H1 (cell line): ENCODE results near the gene CHN2. TPM values are rescaled to one million over a fixed set of nuclear protein-coding genes. Genes with fewer than 3 reads are reported as not detected.

Experiments
- CTCF ChIA-PET: fragments of 300-600 bp; sonication (Branson Sonifier 250); formaldehyde crosslinking; loops from one replicate; lab custom pipeline; 2021; ENCODE audit not compliant: partially characterized antibody; lab: Charles Lee
- POLR2A ChIA-PET: fragments of 300-600 bp; sonication (Branson Sonifier 250); formaldehyde crosslinking; loops from one replicate; lab custom pipeline; 2021; ENCODE audit warnings: inconsistent platforms; ENCODE audit not compliant: partially characterized antibody; lab: Charles Lee
- DNase-seq, 2 experiments: peaks; one replicate each; pipeline versions ENCODE4 v3.0.0 to v3.0.0-alpha.2; 2010 to 2022; ENCODE audit warnings: low spot score in 2 of 2, low read depth in 1 of 2, mixed read lengths in 1 of 2
- FAIRE-seq: peaks from 2 replicates; lab custom pipeline; 2011; peaks lifted over from hg19 to GRCh38; lab: Jason Lieb, UNC
- H2AFZ ChIP-seq: 2 replicates; pipeline ENCODE4 v1.8.1; 2012; ENCODE audit warnings: low read length, inconsistent platforms
- H2AK5ac ChIP-seq: 2 replicates; pipeline ENCODE4 v1.6.1; 2013; ENCODE audit warnings: low read depth, low read length
- H2BK120ac ChIP-seq: replicated peaks from 2 replicates; pipeline ENCODE3; 2013; ENCODE audit warnings: low read depth, low read length, inconsistent platforms
- H2BK12ac ChIP-seq: 2 replicates; pipeline ENCODE4 v1.6.1; 2013; ENCODE audit warnings: low read depth, low read length
- H2BK15ac ChIP-seq: 2 replicates; pipeline ENCODE4 v1.6.1; 2013; ENCODE audit warnings: low read length
- H2BK20ac ChIP-seq: 2 replicates; pipeline ENCODE4 v1.6.1; 2013; ENCODE audit warnings: low read length
- H2BK5ac ChIP-seq: 2 replicates; pipeline ENCODE4 v1.6.1; 2013; ENCODE audit warnings: low read depth, low read length
- H3K14ac ChIP-seq: 2 replicates; pipeline ENCODE4 v1.6.1; 2013; ENCODE audit warnings: inconsistent platforms; ENCODE audit not compliant: insufficient read length
- H3K18ac ChIP-seq: 2 replicates; pipeline ENCODE4 v1.6.1; 2013; ENCODE audit warnings: low read length; ENCODE audit errors: extremely low read depth
- H3K23ac ChIP-seq: 2 replicates; pipeline ENCODE4 v1.6.1; 2013; ENCODE audit warnings: inconsistent platforms; ENCODE audit not compliant: insufficient read length
- H3K23me2 ChIP-seq: 2 replicates; pipeline ENCODE4 v1.6.1; 2013; ENCODE audit warnings: low read depth, low read length
- H3K27ac ChIP-seq: 2 replicates; pipeline ENCODE4 v1.6.1; 2011; ENCODE audit warnings: low read depth, low read length, inconsistent platforms
- H3K27me3 ChIP-seq, 4 experiments: replicated peaks in 1 of 4; 1 replicate in 1 of 4; 2 replicates in 3 of 4; pipeline versions ENCODE4 v1.6.1 to v1.8.1; 2011 to 2013; ENCODE audit warnings: low read length in 3 of 4, mild to moderate bottlenecking in 3 of 4, inconsistent platforms in 2 of 4, mixed read lengths in 2 of 4, moderate library complexity in 1 of 4; ENCODE audit not compliant: control insufficient read depth in 3 of 4, insufficient read depth in 3 of 4; ENCODE audit errors: extremely low read depth in 1 of 4
- H3K36me3 ChIP-seq, 4 experiments: 2 replicates each; pipeline versions ENCODE4 v1.6.1 to v1.8.1; 2011 to 2013; ENCODE audit warnings: mild to moderate bottlenecking in 4 of 4, low read length in 3 of 4, moderate library complexity in 2 of 4, control low read depth in 1 of 4, inconsistent platforms in 1 of 4; ENCODE audit not compliant: insufficient read depth in 4 of 4, control insufficient read depth in 2 of 4
- H3K4ac ChIP-seq: replicated peaks from 2 replicates; pipeline ENCODE3; 2013; ENCODE audit warnings: low read length, low read depth, mixed read lengths, inconsistent platforms; ENCODE audit not compliant: insufficient read length
- H3K4me1 ChIP-seq, 4 experiments: replicated peaks in 1 of 4; 1 replicate in 1 of 4; 2 replicates in 3 of 4; pipeline versions ENCODE4 v1.6.1 to v1.8.1; 2011 to 2013; ENCODE audit warnings: low read length in 3 of 4, inconsistent platforms in 2 of 4, mixed read lengths in 1 of 4; ENCODE audit not compliant: insufficient read depth in 4 of 4, control insufficient read depth in 3 of 4
- H3K4me2 ChIP-seq, 2 experiments: 2 replicates each; pipeline versions ENCODE4 v1.6.1 to v1.8.1; 2011 to 2013; ENCODE audit warnings: low read depth in 2 of 2, low read length in 2 of 2, control low read depth in 1 of 2, inconsistent platforms in 1 of 2, mild to moderate bottlenecking in 1 of 2; ENCODE audit not compliant: insufficient read depth in 1 of 2
- H3K4me3 ChIP-seq, 4 experiments: fragments of 200-600, 300-600 bp in 1 of 4; sonication (generic), shearing (Covaris generic), sonication (Bioruptor Twin) in 1 of 4; 2 replicates each; pipeline versions ENCODE4 v1.5.1 to v1.8.1; 2011 to 2016; ENCODE audit warnings: low read length in 4 of 4, low read depth in 3 of 4, control low read depth in 2 of 4, inconsistent platforms in 2 of 4, mild to moderate bottlenecking in 2 of 4, mixed read lengths in 1 of 4, moderate library complexity in 1 of 4; ENCODE audit not compliant: insufficient read depth in 2 of 4; ENCODE audit errors: extremely low read depth in 1 of 4
- H3K56ac ChIP-seq: replicated peaks from 2 replicates; pipeline ENCODE3; 2013; ENCODE audit warnings: low read depth, mild to moderate bottlenecking, mixed read lengths, low read length, inconsistent platforms; ENCODE audit not compliant: insufficient read length
- H3K79me1 ChIP-seq: 2 replicates; pipeline ENCODE4 v1.6.1; 2013; ENCODE audit warnings: low read depth, low read length, control low read depth
- H3K79me2 ChIP-seq, 2 experiments: 2 replicates each; pipeline versions ENCODE4 v1.6.1 to v1.8.1; 2012 to 2013; ENCODE audit warnings: low read length in 2 of 2, mild to moderate bottlenecking in 2 of 2, inconsistent platforms in 1 of 2; ENCODE audit not compliant: insufficient read depth in 2 of 2, control insufficient read depth in 1 of 2
- H3K9ac ChIP-seq, 4 experiments: replicated peaks in 1 of 4; 1 replicate in 1 of 4; 2 replicates in 3 of 4; pipeline versions ENCODE4 v1.6.1 to v1.8.1; 2011 to 2013; ENCODE audit warnings: low read depth in 3 of 4, low read length in 3 of 4, control low read depth in 2 of 4, mild to moderate bottlenecking in 2 of 4, moderate library complexity in 2 of 4, inconsistent platforms in 1 of 4; ENCODE audit errors: extremely low read depth in 1 of 4
- H3K9me3 ChIP-seq, 2 experiments: 2 replicates each; pipeline versions ENCODE4 v1.6.1 to v1.8.1; 2012 to 2013; ENCODE audit warnings: mild to moderate bottlenecking in 2 of 2, moderate library complexity in 2 of 2, control low read depth in 1 of 2, inconsistent platforms in 1 of 2, low read depth in 1 of 2, low read length in 1 of 2, mixed read lengths in 1 of 2; ENCODE audit not compliant: insufficient read depth in 2 of 2
- H4K20me1 ChIP-seq, 2 experiments: replicated peaks in 1 of 2; 2 replicates each; pipeline versions ENCODE3 to v1.8.1; 2011 to 2013; ENCODE audit warnings: inconsistent platforms in 2 of 2, low read length in 2 of 2, mild to moderate bottlenecking in 1 of 2; ENCODE audit not compliant: insufficient read depth in 2 of 2, control insufficient read depth in 1 of 2
- H4K5ac ChIP-seq: 2 replicates; pipeline ENCODE4 v1.6.1; 2013; ENCODE audit warnings: low read length, low read depth, mixed read lengths, inconsistent platforms; ENCODE audit not compliant: insufficient read length
- H4K8ac ChIP-seq: 2 replicates; pipeline ENCODE4 v1.8.0; 2013; ENCODE audit warnings: mild to moderate bottlenecking, moderate library complexity, low read length, inconsistent platforms; ENCODE audit not compliant: insufficient read depth; ENCODE audit errors: extremely low read depth
- H4K91ac ChIP-seq: replicated peaks from 2 replicates; pipeline ENCODE3; 2013; ENCODE audit warnings: low read length, mixed read lengths, inconsistent platforms; ENCODE audit not compliant: insufficient read length
- PHF8 ChIP-seq: fragments of 200-600 bp; sonication (generic); conservative IDR thresholded peaks from 2 replicates; pipeline ENCODE4 v1.7.1; 2012; ENCODE audit warnings: low read depth, mild to moderate bottlenecking, inconsistent platforms, low read length, moderate library complexity
- POU5F1 ChIP-seq: IDR thresholded peaks from 2 replicates; pipeline ENCODE4 v1.6.1; 2011; ENCODE audit warnings: low read depth, mild to moderate bottlenecking, low read length, moderate library complexity
- RBBP5 ChIP-seq: IDR thresholded peaks from 2 replicates; pipeline ENCODE4 v1.7.1; 2012; ENCODE audit warnings: low read depth, mild to moderate bottlenecking, inconsistent platforms, low read length, moderate library complexity, borderline replicate concordance
- SIX5 ChIP-seq: IDR thresholded peaks from 2 replicates; pipeline ENCODE4 v1.6.1; 2011; ENCODE audit warnings: mild to moderate bottlenecking, low read depth, low read length
- SP1 ChIP-seq: IDR thresholded peaks from 2 replicates; pipeline ENCODE4 v1.6.1; 2011; ENCODE audit warnings: low read depth, low read length
- TBP ChIP-seq: IDR thresholded peaks from 2 replicates; pipeline ENCODE4 v1.6.1; 2011; ENCODE audit warnings: low read depth, low read length, improper control_type of control experiment
- USF2 ChIP-seq: IDR thresholded peaks from 2 replicates; pipeline ENCODE4 v1.6.1; 2011; ENCODE audit warnings: low read length, improper control_type of control experiment
- YY1 ChIP-seq: IDR thresholded peaks from 2 replicates; pipeline ENCODE4 v1.6.1; 2011; ENCODE audit warnings: low read depth, mild to moderate bottlenecking, low read length
- WGBS, 2 experiments: shearing (Covaris generic) in 1 of 2; methylation state at CpG; one replicate each; pipeline versions ENCODE4 v1.1.6 to v1.1.7; 2013 to 2015; ENCODE audit warnings: low lambda C conversion rate in 2 of 2, mixed read lengths in 2 of 2, inconsistent platforms in 1 of 2, low coverage in 1 of 2, missing lambda C conversion rate in 1 of 2; ENCODE audit not compliant: insufficient replicate concordance in 2 of 2, insufficient coverage in 1 of 2, insufficient read length in 1 of 2; ENCODE audit errors: extremely low coverage in 1 of 2, missing lambda C conversion rate in 1 of 2; 5-methylcytosine and 5-hydroxymethylcytosine counted together
- polyA plus RNA-seq, 7 experiments: library from polyadenylated mRNA; depleted of rRNA in 3 of 7; stranded (reverse) in 5 of 7; unstranded in 2 of 7; fragments of >200 nt in 5 of 7; fragments of 200-250 nt in 2 of 7; gene quantifications; 1 replicate in 5 of 7; 2 replicates in 1 of 7; 4 replicates in 1 of 7; pipeline versions ENCODE4 v1.2.1 to v1.2.3, GENCODE V29; 2011 to 2013; ENCODE audit warnings: missing spikeins in 2 of 7, mixed read lengths in 2 of 7
- total RNA-seq: library from RNA; stranded (reverse); fragmentation: NEBNext Ultra II Directional; extraction: Animal tissue kit (Norgen Biotek cat#: 25700); gene quantifications from 2 replicates; pipeline ENCODE4 v1.2.1, GENCODE V29; 2021

Gene CHN2
- total and polyA plus RNA-seq, 2 of the 8 experiments (the other 6 are each of a cell fraction or from before 2014, with no cell fraction given) = 2.9 to 4.8 TPM

DNA sequence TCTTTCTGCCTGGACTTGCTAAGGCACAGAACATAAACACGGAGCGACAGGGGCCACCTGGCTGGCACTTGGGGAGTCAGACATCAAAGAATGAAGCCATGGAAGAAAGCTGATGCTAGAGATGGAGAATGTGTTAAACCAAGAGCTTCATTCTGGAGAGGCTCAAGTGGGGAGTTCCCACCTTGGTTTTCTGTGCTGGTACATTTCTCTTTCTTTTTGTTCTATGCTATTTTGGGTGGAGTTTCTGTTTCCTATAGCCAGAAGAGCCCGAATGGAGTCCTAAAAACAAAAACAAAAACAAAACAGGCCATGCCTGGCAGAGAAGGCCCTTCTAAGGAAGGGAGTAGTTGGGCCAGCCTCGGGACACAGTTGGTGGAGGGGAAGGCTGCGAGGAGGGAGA lies 220.6 kb downstream of the CHN2 start:
- H3K79me2 ChIP-seq = no peaks in the 10 kb centered on the region
- no peak overlapping the region for H3K56ac ChIP-seq
- no peak for TF ChIP-seq YY1
- TF ChIP-seq POU5F1 = no peak
- no peak for TF ChIP-seq RBBP5
- TF ChIP-seq PHF8 = no peak
- no peak for TF ChIP-seq USF2
- no peak for TF ChIP-seq SIX5
- TF ChIP-seq SP1 = no peak
- no peak for TF ChIP-seq TBP
- H2BK20ac ChIP-seq = no peak overlapping the region
- POLR2A ChIA-PET = interaction anchor here (1.3 kb wide), 1 partner anchor 66 kb away, joined by 4 read pairs; no protein-coding TSS in a partner anchor
- H3K79me1 ChIP-seq = no peaks in the 10 kb centered on the region
- H3K4me1 ChIP-seq = no peaks in the 10 kb centered on the region
- no peak overlapping the region for H3K23ac ChIP-seq
- H4K20me1 ChIP-seq = no peaks in the 10 kb centered on the region
- no peak overlapping the region for H2BK5ac ChIP-seq
- WGBS, 2 experiments = 89% methylated on average over 5 of the region's 5 CpGs; no CpG with 5 or more reads in 1 of the 2 experiments
- H3K27ac ChIP-seq = no peak overlapping the region
- no peak overlapping the region for H2AFZ ChIP-seq
- no peak overlapping the region for H2BK12ac ChIP-seq
- CTCF ChIA-PET = interaction anchor here (1.1 to 2.5 kb wide), 5 partner anchors 142 to 488 kb away, joined by 3 to 6 read pairs (median 4); no protein-coding TSS in a partner anchor
- no peak overlapping the region for H3K18ac ChIP-seq
- no peaks in the 10 kb centered on the region for H3K27me3 ChIP-seq
- H3K4me3 ChIP-seq = no peak overlapping the region
- H2AK5ac ChIP-seq = no peak overlapping the region
- H3K9me3 ChIP-seq = no peaks in the 10 kb centered on the region
- no peaks in the 10 kb centered on the region for H3K36me3 ChIP-seq
- H4K5ac ChIP-seq = no peak overlapping the region
- no peaks in the 10 kb centered on the region for H3K23me2 ChIP-seq
- H2BK15ac ChIP-seq = no peak overlapping the region
- no peak overlapping the region for H2BK120ac ChIP-seq
- no peak overlapping the region for H3K4me2 ChIP-seq
- no peak overlapping the region for H3K4ac ChIP-seq
- H4K8ac ChIP-seq = no peak overlapping the region
- no peak overlapping the region for H4K91ac ChIP-seq
- no peak overlapping the region for H3K14ac ChIP-seq
- DNase-seq = no peak
- no peak overlapping the region for H3K9ac ChIP-seq
- no peak for FAIRE-seq
